OCI-LY7 (cell line): Measurements from ENCODE around the gene ANXA7. TPM values are rescaled to one million over a fixed set of nuclear protein-coding genes. Genes with fewer than 3 reads are reported as not detected.

ENCODE experiments used
- Bru-seq: library from RNA; stranded (reverse); fragments of 400-500 nt; gene quantifications from one replicate; lab custom pipeline; 2021; lab: Mats Ljungman, UMichigan
- BruChase-seq, 2 experiments: library from RNA; stranded (reverse); fragments of 400-500 nt; gene quantifications; one replicate each; lab custom pipeline; 2021; lab: Mats Ljungman, UMichigan
- BruUV-seq: library from RNA; stranded (reverse); fragments of 400-500 nt; replicated peaks from 2 replicates; lab custom pipeline; 2021; lab: Mats Ljungman, UMichigan
- CTCF ChIA-PET: fragments of 300-600 bp; sonication (Branson Sonifier 250); formaldehyde crosslinking; loops from one replicate; lab custom pipeline; 2022; ENCODE audit warnings: antibody characterized with exemption; ENCODE audit not compliant: unreplicated experiment; lab: Charles Lee
- POLR2A ChIA-PET: fragments of 300-600 bp; sonication (Branson Sonifier 250); formaldehyde crosslinking; loops from one replicate; lab custom pipeline; 2022; ENCODE audit warnings: antibody characterized with exemption; lab: Charles Lee
- DNase-seq: peaks from one replicate; pipeline ENCODE4 v3.0.0-alpha.2; 2015; ENCODE audit warnings: low spot score
- H2AFZ ChIP-seq: fragments of 200-600 bp; sonication (generic), shearing (Covaris generic); 2 replicates; pipeline ENCODE4 v1.6.1; 2014; ENCODE audit warnings: mild to moderate bottlenecking, antibody characterized with exemption, low read length, moderate library complexity
- H3K27ac ChIP-seq: fragments of 200-600 bp; sonication (generic); 2 replicates; pipeline ENCODE4 v1.5.1; 2014; ENCODE audit warnings: mixed run types, low read depth, mild to moderate bottlenecking, moderate library complexity, low read length, inconsistent platforms; ENCODE audit not compliant: poor library complexity, severe bottlenecking
- H3K36me3 ChIP-seq: fragments of 200-600 bp; sonication (generic); 2 replicates; pipeline ENCODE4 v1.6.1; 2014; ENCODE audit warnings: mild to moderate bottlenecking, antibody characterized with exemption, low read length, moderate library complexity, mixed read lengths; ENCODE audit not compliant: insufficient read depth
- H3K4me1 ChIP-seq: fragments of 200-600 bp; sonication (generic); 2 replicates; pipeline ENCODE4 v1.5.1; 2014; ENCODE audit warnings: mild to moderate bottlenecking, low read length; ENCODE audit not compliant: insufficient read depth, poor library complexity, severe bottlenecking
- H3K4me2 ChIP-seq: fragments of 200-600 bp; sonication (generic); 2 replicates; pipeline ENCODE4 v1.6.1; 2014; ENCODE audit warnings: mild to moderate bottlenecking, low read length
- H3K4me3 ChIP-seq: fragments of 200-600 bp; sonication (generic); 2 replicates; pipeline ENCODE4 v1.5.1; 2014; ENCODE audit warnings: mild to moderate bottlenecking, low read depth, low read length; ENCODE audit not compliant: poor library complexity, severe bottlenecking
- H3K79me2 ChIP-seq: fragments of 200-600 bp; sonication (generic); 2 replicates; pipeline ENCODE4 v1.6.1; 2016; ENCODE audit warnings: low read depth, mild to moderate bottlenecking, low read length, moderate library complexity, mixed read lengths; ENCODE audit not compliant: insufficient read depth
- H3K9me2 ChIP-seq: fragments of 200-600 bp; sonication (generic); 2 replicates; pipeline ENCODE4 v1.6.1; 2016; ENCODE audit warnings: mild to moderate bottlenecking, low read length, mixed read lengths; ENCODE audit not compliant: insufficient read depth
- H3K9me3 ChIP-seq: fragments of 200-600 bp; sonication (generic); 2 replicates; pipeline ENCODE4 v1.6.1; 2014; ENCODE audit warnings: mild to moderate bottlenecking, mixed run types, low read length, mixed read lengths
- H4K20me1 ChIP-seq: fragments of 200-600 bp; sonication (generic); 2 replicates; pipeline ENCODE4 v1.6.1; 2014; ENCODE audit warnings: mild to moderate bottlenecking, antibody characterized with exemption, low read length, moderate library complexity, mixed read lengths; ENCODE audit not compliant: insufficient read depth
- EZH2phosphoT487 ChIP-seq: fragments of 200-600 bp; sonication (generic); IDR thresholded peaks from 2 replicates; pipeline ENCODE4 v1.6.1; 2018; ENCODE audit warnings: low read depth, borderline replicate concordance, mild to moderate bottlenecking, mixed run types, antibody characterized with exemption, low read length, moderate library complexity, mixed read lengths
- intact Hi-C: fragments of 100-400 bp; cut with micrococcal nuclease; formaldehyde crosslinking; loops from one replicate; pipeline ENCODE4 v1.10.0; 2022; ENCODE audit not compliant: unreplicated experiment
- long read RNA-seq: library from polyadenylated mRNA; stranded (forward); transcript quantifications from one replicate; pipeline ENCODE4 v2.0.0, GENCODE V29; 2022
- total RNA-seq, 2 experiments: library from RNA; depleted of rRNA in 1 of 2; stranded (reverse); fragments of >200 nt in 1 of 2; shearing (Covaris generic) in 1 of 2; gene quantifications; 2 replicates each; pipeline ENCODE4 v1.2.3, GENCODE V29; 2014 to 2022
- TF ChIP-seq, protein P1 (sequence below): fragments of 200-600 bp; sonication (generic); conservative IDR thresholded peaks from 2 replicates; pipeline ENCODE4 v1.5.1; 2014; ENCODE audit warnings: mild to moderate bottlenecking, antibody characterized with exemption, low read length, moderate library complexity, mixed read lengths

ANXA7 gene
- 36.5 and 52.0 TPM in 2 replicates for total RNA-seq (2014; rRNA removed; shearing (Covaris generic))
- total RNA-seq (2022) = 86.5 and 86.6 TPM in 2 replicates
- percentile 84 among the genes with signal in this experiment for Bru-seq, nascent RNA
- BruChase-seq, experiment 1, labeled RNA remaining after a 6-hour chase = percentile 84 among the genes with signal in this experiment
- BruChase-seq, experiment 2, labeled RNA remaining after a 2-hour chase = percentile 78 among the genes with signal in this experiment
- long read RNA-seq, transcript ANXA7-202 (13 exons, 2,452 nt) = major isoform, 154 of 268 reads
- long read RNA-seq, partial matches to known transcripts = 76 of 268 reads
- long read RNA-seq, other reads (novel, unspliced or antisense) = 34 of 268 reads

DNA sequence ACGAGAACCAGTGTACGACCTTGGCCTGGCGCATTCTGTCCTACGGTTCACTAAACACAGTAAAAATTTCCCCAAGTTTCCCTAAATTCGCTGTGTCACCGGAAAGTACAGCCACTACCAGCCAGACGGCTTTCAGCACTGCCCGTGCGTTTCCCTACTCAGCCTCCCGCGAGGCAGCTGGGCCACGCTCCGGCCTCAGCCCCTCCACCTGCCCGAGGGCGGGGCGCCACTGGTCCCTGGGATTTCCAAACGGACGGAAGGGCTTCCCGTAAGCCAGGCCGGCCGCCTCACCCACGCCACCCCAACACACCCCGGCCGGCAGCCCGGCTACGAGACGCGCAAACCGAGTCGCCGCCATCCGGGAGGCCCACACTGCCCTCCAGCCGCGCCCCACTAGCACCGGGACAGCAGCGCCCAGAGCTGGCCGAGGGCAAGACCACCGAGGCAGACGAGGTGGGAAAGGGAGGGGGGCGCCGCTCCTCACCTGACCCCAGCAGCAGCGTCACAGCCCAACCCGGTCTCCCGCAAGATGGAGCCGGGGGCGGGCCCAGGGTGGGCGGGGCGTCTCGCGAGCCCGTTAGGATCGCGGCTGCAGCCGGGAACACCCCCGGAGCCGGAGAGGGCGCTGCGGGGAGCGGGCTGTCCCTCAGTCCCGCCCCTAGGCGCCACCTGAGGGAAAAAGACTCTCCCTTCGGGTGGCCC is at the start of gene ANXA7:
ANXA7 (minus strand) TSS at position 531 of the 702 bp plus-strand sequence. CDS start 13,202 bp downstream, outside the sequence.
- ChIA-PET POLR2A (interaction anchor here (0.6 kb wide), 1 partner anchor 167 kb away, joined by 3 read pairs; no protein-coding TSS in a partner anchor), CTCF (no interaction called here)
- peaks cover 18% of the 10 kb centered on the region for H3K4me1 ChIP-seq
- 0 out of 2 replicates have a peak, but pooled peaks cover 3% of the 10 kb centered on the region for H4K20me1 ChIP-seq
- no peaks in the 10 kb centered on the region for H3K9me3 ChIP-seq
- H3K4me2 ChIP-seq = peak within 1 kb of the TSS; percentile 84
- H2AFZ ChIP-seq = peak within 1 kb of the TSS; percentile 89
- intact Hi-C loops = loop anchor here (2.0 kb wide), 2 partner anchors 81 to 161 kb away; partner anchors contain the start of gene MRPS16
- H3K79me2 ChIP-seq = peaks cover 47% of the 10 kb centered on the region
- peak; percentile 92 for DNase-seq
- H3K36me3 ChIP-seq = peaks cover 4% of the 10 kb centered on the region; the same call in 1 of the 2 replicates
- H3K9me2 ChIP-seq = no peaks in the 10 kb centered on the region
- TF ChIP-seq, protein P1, sequence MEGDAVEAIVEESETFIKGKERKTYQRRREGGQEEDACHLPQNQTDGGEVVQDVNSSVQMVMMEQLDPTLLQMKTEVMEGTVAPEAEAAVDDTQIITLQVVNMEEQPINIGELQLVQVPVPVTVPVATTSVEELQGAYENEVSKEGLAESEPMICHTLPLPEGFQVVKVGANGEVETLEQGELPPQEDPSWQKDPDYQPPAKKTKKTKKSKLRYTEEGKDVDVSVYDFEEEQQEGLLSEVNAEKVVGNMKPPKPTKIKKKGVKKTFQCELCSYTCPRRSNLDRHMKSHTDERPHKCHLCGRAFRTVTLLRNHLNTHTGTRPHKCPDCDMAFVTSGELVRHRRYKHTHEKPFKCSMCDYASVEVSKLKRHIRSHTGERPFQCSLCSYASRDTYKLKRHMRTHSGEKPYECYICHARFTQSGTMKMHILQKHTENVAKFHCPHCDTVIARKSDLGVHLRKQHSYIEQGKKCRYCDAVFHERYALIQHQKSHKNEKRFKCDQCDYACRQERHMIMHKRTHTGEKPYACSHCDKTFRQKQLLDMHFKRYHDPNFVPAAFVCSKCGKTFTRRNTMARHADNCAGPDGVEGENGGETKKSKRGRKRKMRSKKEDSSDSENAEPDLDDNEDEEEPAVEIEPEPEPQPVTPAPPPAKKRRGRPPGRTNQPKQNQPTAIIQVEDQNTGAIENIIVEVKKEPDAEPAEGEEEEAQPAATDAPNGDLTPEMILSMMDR = no peak
- no peak for TF ChIP-seq EZH2phosphoT487
- peak within 1 kb of the TSS; percentile 54 for H3K27ac ChIP-seq
- peak within 1 kb of the TSS; percentile 77 for H3K4me3 ChIP-seq
- TSS peak; percentile 61 for BruUV-seq

DNA sequence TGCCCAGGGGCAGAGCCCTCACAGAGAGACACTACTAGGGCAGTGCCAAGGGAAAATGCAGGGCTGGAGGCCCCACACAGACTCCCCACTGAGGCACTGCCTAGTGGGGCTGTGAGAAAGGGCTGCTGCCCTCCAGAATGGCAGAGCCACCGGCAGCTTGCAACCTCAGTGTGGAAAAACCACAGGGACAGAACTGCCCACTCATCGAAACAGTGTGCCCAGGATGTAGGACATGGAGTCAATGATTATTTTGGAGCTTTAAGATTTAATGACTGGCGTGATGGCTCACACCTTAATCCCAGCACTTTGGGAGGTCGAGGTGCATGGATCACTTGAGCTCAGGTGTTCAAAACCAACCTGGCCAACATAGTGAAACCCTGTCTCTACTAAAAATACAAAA is 47.0 kb upstream of the ANXA7 start:
- H4K20me1 ChIP-seq = no peaks in the 10 kb centered on the region
- peaks cover 64% of the 10 kb centered on the region for H3K36me3 ChIP-seq
- BruUV-seq = no TSS peak
- H3K4me3 ChIP-seq = no peak overlapping the region
- TF ChIP-seq, protein P1 = no peak
- no peak for TF ChIP-seq EZH2phosphoT487
- no peak for DNase-seq
- H3K79me2 ChIP-seq = no peaks in the 10 kb centered on the region
- H3K4me2 ChIP-seq = no peak overlapping the region
- no peak overlapping the region for H3K27ac ChIP-seq
- no peaks in the 10 kb centered on the region for H3K9me2 ChIP-seq
- no peak overlapping the region for H2AFZ ChIP-seq
- ChIA-PET CTCF (no interaction called here), POLR2A (interaction anchor here (1.1 to 1.2 kb wide), 2 partner anchors 41 to 184 kb away, joined by 3 to 5 read pairs; no protein-coding TSS in a partner anchor)
- intact Hi-C loops = no loop called here
- no peaks in the 10 kb centered on the region for H3K9me3 ChIP-seq
- no peaks in the 10 kb centered on the region for H3K4me1 ChIP-seq
